A549 (cell line): ENCODE results near the gene DRD1. TPM values are rescaled to one million over a fixed set of nuclear protein-coding genes. Genes with fewer than 3 reads are reported as not detected.

ENCODE experiments used
- ATAC-seq, 2 experiments: fragments of 200-7000 bp in 1 of 2; fragments of >200 bp in 1 of 2; cut with Nextera tagmentation in 1 of 2; cut with Tn5 transposase in 1 of 2; 3 replicates each; pipeline versions ENCODE4 v1.8.0 to v1.9.1; 2018 to 2020; ENCODE audit warnings: mild to moderate bottlenecking in 1 of 2, moderate library complexity in 1 of 2
- CTCF ChIA-PET: fragments of 300-600 bp; sonication (Branson Sonifier 250); formaldehyde crosslinking; extraction: SDS; loops from one replicate; lab custom pipeline; 2021; ENCODE audit warnings: antibody characterized with exemption, inconsistent platforms; lab: Yijun Ruan, JAX
- POLR2A ChIA-PET: fragments of 350-600 bp; formaldehyde crosslinking; extraction: SDS; loops from one replicate; lab custom pipeline; 2021; ENCODE audit warnings: antibody characterized with exemption, inconsistent platforms; lab: Yijun Ruan, JAX
- DNase-seq, 2 experiments: peaks; one replicate each; pipeline versions ENCODE4 v3.0.0 to v3.0.0-alpha.2; 2011 to 2016; ENCODE audit warnings: low read depth in 1 of 2, low spot score in 1 of 2
- FAIRE-seq: peaks from 2 replicates; lab custom pipeline; 2011; peaks lifted over from hg19 to GRCh38; lab: Jason Lieb, UNC
- H3K27ac ChIP-seq, 2 experiments: fragments of >200 bp; sonication (Bioruptor Twin); formaldehyde crosslinking; 3 replicates each; pipeline ENCODE4 v1.5.1; 2016 to 2017
- H3K4me1 ChIP-seq: fragments of >200 bp; sonication (Bioruptor Twin); formaldehyde crosslinking; 3 replicates; pipeline ENCODE4 v1.6.1; 2016
- H3K4me2 ChIP-seq: fragments of >200 bp; sonication (Bioruptor Twin); formaldehyde crosslinking; 3 replicates; pipeline ENCODE4 v1.6.1; 2016
- H3K4me3 ChIP-seq: fragments of >200 bp; sonication (Bioruptor Twin); formaldehyde crosslinking; 3 replicates; pipeline ENCODE4 v1.5.1; 2016
- H3K9me3 ChIP-seq: fragments of >200 bp; sonication (Bioruptor Twin); formaldehyde crosslinking; 3 replicates; pipeline ENCODE4 v1.6.1; 2016
- ATOH8 ChIP-seq: fragments of 250-450 bp; sonication (Bioruptor Pico); IDR thresholded peaks from 2 replicates; pipeline ENCODE4 v1.5.0; 2020; ENCODE audit warnings: low read depth, mild to moderate bottlenecking, moderate library complexity
- BCL3 ChIP-seq: fragments of >200 bp; sonication (Bioruptor Twin); formaldehyde crosslinking; IDR thresholded peaks from 3 replicates; pipeline ENCODE4 v1.6.1; 2016
- CBX2 ChIP-seq: fragments of 200-600 bp; sonication (generic); IDR thresholded peaks from 2 replicates; pipeline ENCODE4 v1.6.1; 2016; ENCODE audit warnings: low read depth, mild to moderate bottlenecking, borderline replicate concordance
- CBX8 ChIP-seq: fragments of 200-600 bp; sonication (generic); IDR thresholded peaks from 2 replicates; pipeline ENCODE4 v1.6.1; 2016
- CHD4 ChIP-seq: fragments of 200-600 bp; sonication (generic); IDR thresholded peaks from 2 replicates; pipeline ENCODE4 v1.6.1; 2016; ENCODE audit warnings: antibody characterized with exemption, mild to moderate bottlenecking, borderline replicate concordance
- CTCF ChIP-seq: fragments of >200 bp; sonication (Bioruptor Twin); formaldehyde crosslinking; IDR thresholded peaks from 3 replicates; pipeline ENCODE4 v1.5.1; 2016
- E2F6 ChIP-seq: IDR thresholded peaks from 2 replicates; pipeline ENCODE4 v1.6.1; 2012; ENCODE audit warnings: low read depth, borderline replicate concordance
- EHMT2 ChIP-seq: fragments of 200-600 bp; sonication (generic); IDR thresholded peaks from 2 replicates; pipeline ENCODE4 v1.6.1; 2016; ENCODE audit warnings: antibody characterized with exemption, low read depth, mild to moderate bottlenecking, moderate library complexity
- ELK1 ChIP-seq: fragments of 150-350 bp; IDR thresholded peaks from 2 replicates; pipeline ENCODE4 v1.6.1; 2014; ENCODE audit warnings: low read depth, mild to moderate bottlenecking, low read length
- FOSL2 ChIP-seq, 2 experiments: fragments of 450-650 bp in 1 of 2; fragments of >200 bp in 1 of 2; sonication (Bioruptor Twin) in 1 of 2; formaldehyde crosslinking; IDR thresholded peaks; 2 replicates each; pipeline versions ENCODE4 v1.5.0 to v1.6.1; 2016 to 2020; ENCODE audit warnings: mild to moderate bottlenecking in 1 of 2, moderate library complexity in 1 of 2
- FOXS1 ChIP-seq: fragments of 250-450 bp; sonication (Bioruptor Pico); IDR thresholded peaks from 2 replicates; pipeline ENCODE4 v1.5.0; 2020; ENCODE audit warnings: mild to moderate bottlenecking, moderate library complexity
- HEYL ChIP-seq: fragments of 250-450 bp; sonication (Bioruptor Pico); IDR thresholded peaks from 2 replicates; pipeline ENCODE4 v1.8.0; 2021; ENCODE audit warnings: mild to moderate bottlenecking, moderate library complexity
- HOXA7 ChIP-seq: fragments of 250-450 bp; sonication (Bioruptor Pico); IDR thresholded peaks from 2 replicates; pipeline ENCODE4 v1.5.0; 2020; ENCODE audit warnings: mild to moderate bottlenecking, moderate library complexity
- JUN ChIP-seq, 2 experiments: fragments of >200 bp; sonication (Bioruptor Twin); formaldehyde crosslinking; IDR thresholded peaks; 2 replicates in 1 of 2; 3 replicates in 1 of 2; pipeline ENCODE4 v1.6.1; 2016 to 2017
- JUNB ChIP-seq: fragments of >200 bp; sonication (Bioruptor Twin); formaldehyde crosslinking; IDR thresholded peaks from 2 replicates; pipeline ENCODE4 v1.6.1; 2016
- MAFK ChIP-seq: fragments of 450-650 bp; IDR thresholded peaks from 2 replicates; pipeline ENCODE4 v1.6.1; 2014; ENCODE audit not compliant: partially characterized antibody
- MAX ChIP-seq: IDR thresholded peaks from 2 replicates; pipeline ENCODE4 v1.6.1; 2012
- MAZ ChIP-seq: fragments of 150-350 bp; IDR thresholded peaks from 2 replicates; pipeline ENCODE4 v1.6.1; 2014; ENCODE audit warnings: antibody characterized with exemption, low read depth, low read length, borderline replicate concordance
- MYC ChIP-seq: IDR thresholded peaks from 2 replicates; pipeline ENCODE4 v1.6.1; 2012; ENCODE audit warnings: mild to moderate bottlenecking, inconsistent platforms, low read length, improper control_type of control experiment, borderline replicate concordance
- NFE2L2 ChIP-seq: fragments of 150-350 bp; conservative IDR thresholded peaks from 2 replicates; pipeline ENCODE4 v1.6.1; 2014; ENCODE audit warnings: low read length
- NR3C1 ChIP-seq: fragments of >200 bp; sonication (Bioruptor Twin); formaldehyde crosslinking; IDR thresholded peaks from 3 replicates; pipeline ENCODE4 v1.6.1; 2017
- PBX3 ChIP-seq: IDR thresholded peaks from 2 replicates; pipeline ENCODE4 v1.6.1; 2012
- POLR2A ChIP-seq: IDR thresholded peaks from 2 replicates; pipeline ENCODE4 v1.6.1; 2012; ENCODE audit warnings: mild to moderate bottlenecking, low read length
- POLR2AphosphoS2 ChIP-seq: conservative IDR thresholded peaks from 2 replicates; pipeline ENCODE4 v1.6.1; 2012; ENCODE audit warnings: low read length, improper control_type of control experiment, inconsistent platforms
- RARB ChIP-seq: fragments of 250-450 bp; sonication (Bioruptor Pico); IDR thresholded peaks from 2 replicates; pipeline ENCODE4 v1.8.0; 2021; ENCODE audit warnings: mild to moderate bottlenecking, moderate library complexity
- RNF2 ChIP-seq: fragments of 200-600 bp; sonication (generic); IDR thresholded peaks from 2 replicates; pipeline ENCODE4 v1.6.1; 2016; ENCODE audit warnings: low read depth, mild to moderate bottlenecking, antibody characterized with exemption, moderate library complexity, borderline replicate concordance
- SMC3 ChIP-seq: fragments of >200 bp; sonication (Bioruptor Twin); formaldehyde crosslinking; IDR thresholded peaks from 3 replicates; pipeline ENCODE4 v1.6.1; 2018; ENCODE audit warnings: inconsistent platforms
- TFCP2L1 ChIP-seq: fragments of 250-450 bp; sonication (Bioruptor Pico); IDR thresholded peaks from 2 replicates; pipeline ENCODE4 v1.5.0; 2021; ENCODE audit warnings: mild to moderate bottlenecking
- ZSCAN20 ChIP-seq: fragments of 250-450 bp; sonication (Bioruptor Pico); IDR thresholded peaks from 2 replicates; pipeline ENCODE4 v1.8.0; 2022; ENCODE audit warnings: mild to moderate bottlenecking, moderate library complexity
- WGBS: methylation state at CpG from one replicate; pipeline ENCODE4 v1.1.6; 2017; ENCODE audit errors: missing lambda C conversion rate; 5-methylcytosine and 5-hydroxymethylcytosine counted together
- polyA plus RNA-seq, 4 experiments: library from polyadenylated mRNA; depleted of rRNA in 3 of 4; stranded (reverse); fragments of >200 nt; fragmentation: RNase III in 1 of 4; extraction: RNeasy Plus Mini Kit Qiagen cat#74134 plus additional on column Dnase treatment in 1 of 4; gene quantifications; 2 replicates in 3 of 4; 3 replicates in 1 of 4; pipeline ENCODE4 v1.2.3, GENCODE V29; 2011 to 2017

The DRD1 gene
- polyA plus RNA-seq, 2 of the 4 experiments (the other 2 are of a cell fraction), result 0.90 to 5.7 TPM

- DNase-seq (no peak), ATAC-seq (no peak), FAIRE-seq (no peak)
- H3K9me3 ChIP-seq, result no peaks in the 10 kb centered on the region
- WGBS, result 84% methylated on average over 2 of the region's 2 CpGs
- no peaks in the 10 kb centered on the region for H3K4me1 ChIP-seq
- H3K4me3 ChIP-seq, result no peak overlapping the region
- no peak for TF ChIP-seq BCL3
- TF ChIP-seq CBX8, result no peak
- no peak for TF ChIP-seq POLR2AphosphoS2
- no peak for TF ChIP-seq CHD4
- TF ChIP-seq FOXS1, result no peak
- no peak for TF ChIP-seq SMC3
- no peak for TF ChIP-seq HOXA7 (CRISPR knock-in tag)
- TF ChIP-seq CBX2, result no peak
- TF ChIP-seq ATOH8 (CRISPR knock-in tag), result no peak
- TF ChIP-seq ELK1, result no peak
- TF ChIP-seq CTCF, result no peak
- TF ChIP-seq JUNB, result no peak
- TF ChIP-seq FOSL2 (IDR thresholded peaks at IDR 0.05), result no peak
- no peak for TF ChIP-seq FOSL2 (CRISPR knock-in tag; IDR thresholded peaks at IDR 0.05)
- no peak for TF ChIP-seq MAFK
- no peak for TF ChIP-seq JUN (IDR thresholded peaks at IDR 0.05)
- no peak for TF ChIP-seq POLR2A
- no peak for TF ChIP-seq TFCP2L1
- TF ChIP-seq PBX3, result no peak
- no peak for TF ChIP-seq MAX
- H3K27ac ChIP-seq, result no peak overlapping the region
- H3K4me2 ChIP-seq, result no peak overlapping the region
- ChIA-PET POLR2A (no interaction called here), CTCF (interaction anchor here (1.9 to 2.3 kb wide), 4 partner anchors 8 to 542 kb away, joined by 4 to 11 read pairs (median 7); partner anchors contain the start of gene DRD1)
Measured at GRCh38 chr5:175452166-175452565, 8.2 kb upstream of the DRD1 start.

- Histone ChIP-seq H3K27ac (no peak overlapping the region), H3K4me2 (no peak overlapping the region), H3K9me3 (no peaks in the 10 kb centered on the region), H3K4me1 (peaks cover 11% of the 10 kb centered on the region; the same call in 1 of the 3 replicates), H3K4me3 (no peak overlapping the region)
- ChIA-PET CTCF (interaction anchor here (0.8 to 6.3 kb wide), 3 partner anchors 8 to 538 kb away, joined by 3 to 150 read pairs (median 3); no protein-coding TSS in a partner anchor), POLR2A (no interaction called here)
- FAIRE-seq (no peak), ATAC-seq (no peak), DNase-seq (no peak)
- WGBS, result 60% methylated on average over 3 of the region's 3 CpGs
- no peak for TF ChIP-seq NR3C1
- no peak for TF ChIP-seq MYC
- TF ChIP-seq FOSL2 (IDR thresholded peaks at IDR 0.05), result no peak
- no peak for TF ChIP-seq FOSL2 (CRISPR knock-in tag; IDR thresholded peaks at IDR 0.05)
- TF ChIP-seq NFE2L2, result no peak
- TF ChIP-seq MAZ, result no peak
- TF ChIP-seq ZSCAN20 (CRISPR knock-in tag), result no peak
- no peak for TF ChIP-seq E2F6
- no peak for TF ChIP-seq RNF2
- TF ChIP-seq HEYL (CRISPR knock-in tag), result no peak
- TF ChIP-seq EHMT2, result no peak
- TF ChIP-seq PBX3, result no peak
- no peak for TF ChIP-seq RARB (CRISPR knock-in tag)
Measured at GRCh38 chr5:175448276-175448675, 4.3 kb upstream of the DRD1 start.
